Skeletal muscle satellite cell (primary cell): ENCODE results near the gene NPPA. TPM values are rescaled to one million over a fixed set of nuclear protein-coding genes. Genes with fewer than 3 reads are reported as not detected.

Experiments used
- H3K27me3 ChIP-seq: 2 replicates; pipeline ENCODE4 v1.7.0; 2013; ENCODE audit warnings: low read length; ENCODE audit not compliant: control insufficient read depth, insufficient read depth
- H3K36me3 ChIP-seq: 2 replicates; pipeline ENCODE4 v1.7.0; 2013; ENCODE audit warnings: mild to moderate bottlenecking, control low read depth, low read length; ENCODE audit not compliant: insufficient read depth
- H3K4me1 ChIP-seq: 2 replicates; pipeline ENCODE4 v1.7.0; 2013; ENCODE audit warnings: low read length; ENCODE audit not compliant: control insufficient read depth, insufficient read depth
- H3K4me2 ChIP-seq: 2 replicates; pipeline ENCODE4 v1.7.0; 2013; ENCODE audit warnings: mild to moderate bottlenecking, low read length
- H3K4me3 ChIP-seq: 2 replicates; pipeline ENCODE4 v1.7.0; 2013; ENCODE audit warnings: low read length
- H3K9ac ChIP-seq: 2 replicates; pipeline ENCODE4 v1.7.0; 2013; ENCODE audit warnings: mild to moderate bottlenecking, low read depth, low read length, moderate library complexity
- H3K9me3 ChIP-seq: replicated peaks from 2 replicates; pipeline ENCODE4 v1.7.0; 2013; ENCODE audit warnings: mild to moderate bottlenecking, control low read depth, low read length
- small RNA-seq: library from RNA; depleted of rRNA; stranded (forward); fragments of <200 nt; gene quantifications from one replicate; pipeline ENCODE3, GENCODE V24; 2012

Gene NPPA

GRCh38 chr1:11802973-11803885, 44.4 kb downstream of the NPPA start:
- peak overlapping the region; percentile 76 for H3K4me3 ChIP-seq
- H3K4me2 ChIP-seq, result peak overlapping the region; percentile 98
- no peaks in the 10 kb centered on the region for H3K27me3 ChIP-seq
- H3K4me1 ChIP-seq, result peaks cover 51% of the 10 kb centered on the region
- peaks cover 21% of the 10 kb centered on the region for H3K36me3 ChIP-seq
- no peaks in the 10 kb centered on the region for H3K9me3 ChIP-seq
- H3K9ac ChIP-seq, result peak overlapping the region; percentile 66

GRCh38 chr1:11802616-11802972, 45.0 kb downstream of the NPPA start:
- peak overlapping the region; percentile 66 for H3K9ac ChIP-seq
- H3K27me3 ChIP-seq, result no peaks in the 10 kb centered on the region
- peaks cover 21% of the 10 kb centered on the region for H3K36me3 ChIP-seq
- no peaks in the 10 kb centered on the region for H3K9me3 ChIP-seq
- H3K4me3 ChIP-seq, result peak overlapping the region; percentile 76
- H3K4me1 ChIP-seq, result peaks cover 47% of the 10 kb centered on the region
- peak overlapping the region; percentile 98 for H3K4me2 ChIP-seq

DNA sequence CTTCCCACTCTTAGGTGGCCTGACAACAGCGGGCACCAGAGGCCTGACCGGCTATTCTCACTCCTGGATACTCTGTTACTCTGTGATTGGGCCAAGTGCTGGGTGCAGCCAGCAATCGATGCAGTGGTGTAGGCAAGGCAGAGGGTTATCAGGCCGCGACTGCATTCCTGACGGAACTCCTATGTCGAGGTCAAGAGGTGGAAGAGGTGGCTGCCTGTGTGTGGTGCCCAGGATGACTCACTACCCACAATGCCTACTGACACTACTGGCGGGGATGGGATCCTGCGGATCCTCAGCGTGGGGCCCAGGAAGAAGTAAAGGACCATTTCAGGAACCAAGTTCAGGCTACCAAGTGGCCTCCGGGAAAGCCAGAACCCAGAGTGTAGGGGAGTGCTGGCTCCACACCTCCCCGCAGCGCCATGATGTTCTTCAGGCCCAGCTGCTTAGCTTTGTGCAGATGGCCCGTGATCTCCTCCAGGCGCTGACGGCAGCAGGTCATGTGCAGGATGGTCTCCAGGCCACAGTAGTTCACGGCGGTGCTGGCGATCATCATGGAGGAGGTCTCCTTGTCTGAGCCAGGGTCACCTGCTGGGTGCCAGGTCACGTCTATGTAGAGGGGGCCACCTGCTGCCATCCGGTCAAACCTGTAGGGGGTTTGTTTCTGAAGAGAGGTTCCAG, 46.7 kb downstream of the NPPA start:
- H3K9me3 ChIP-seq, result no peaks in the 10 kb centered on the region

DNA sequence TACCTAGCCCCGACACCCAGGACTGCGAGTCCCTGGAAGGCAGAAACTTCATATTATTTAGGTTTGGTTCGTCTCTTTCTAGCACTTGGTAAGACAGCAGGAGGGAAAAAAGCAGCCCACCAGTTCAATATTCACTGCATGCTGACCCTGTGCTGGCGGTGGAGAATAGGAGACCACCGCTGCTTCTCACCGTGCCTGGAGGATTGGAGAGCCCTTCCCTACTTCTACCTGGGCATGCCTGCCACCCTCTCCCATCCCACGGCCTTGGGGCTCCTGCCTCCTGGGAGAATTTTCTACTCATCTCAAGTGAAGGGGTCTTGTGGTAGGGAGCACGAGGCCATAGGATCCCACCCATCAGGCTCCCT, 47.2 kb downstream of the NPPA start:
- peaks cover 41% of the 10 kb centered on the region for H3K4me1 ChIP-seq
- no peak overlapping the region for H3K4me2 ChIP-seq
- H3K9me3 ChIP-seq, result no peaks in the 10 kb centered on the region
- H3K36me3 ChIP-seq, result peaks cover 27% of the 10 kb centered on the region
- H3K9ac ChIP-seq, result no peak overlapping the region
- H3K4me3 ChIP-seq, result no peak overlapping the region
- H3K27me3 ChIP-seq, result no peaks in the 10 kb centered on the region

More for the DNA sequence above, 46.7 kb downstream of the NPPA start:
- Histone ChIP-seq H3K4me2 (no peak overlapping the region), H3K4me1 (peaks cover 42% of the 10 kb centered on the region), H3K27me3 (no peaks in the 10 kb centered on the region), H3K9ac (no peak overlapping the region), H3K36me3 (peaks cover 22% of the 10 kb centered on the region), H3K4me3 (no peak overlapping the region)

- Histone ChIP-seq H3K4me1 (peaks cover 37% of the 10 kb centered on the region), H3K36me3 (peaks cover 30% of the 10 kb centered on the region), H3K27me3 (no peaks in the 10 kb centered on the region), H3K9me3 (no peaks in the 10 kb centered on the region), H3K9ac (no peak overlapping the region), H3K4me2 (no peak overlapping the region), H3K4me3 (no peak overlapping the region)
These were observed 47.7 kb downstream of the NPPA start for GRCh38 chr1:11799896-11800295.

GRCh38 chr1:11799099-11799498, 48.5 kb downstream of the NPPA start:
- no peaks in the 10 kb centered on the region for H3K27me3 ChIP-seq
- H3K4me1 ChIP-seq, result peaks cover 29% of the 10 kb centered on the region
- H3K4me2 ChIP-seq, result no peak overlapping the region
- peaks cover 38% of the 10 kb centered on the region for H3K36me3 ChIP-seq
- no peaks in the 10 kb centered on the region for H3K9me3 ChIP-seq
- no peak overlapping the region for H3K4me3 ChIP-seq
- no peak overlapping the region for H3K9ac ChIP-seq

DNA sequence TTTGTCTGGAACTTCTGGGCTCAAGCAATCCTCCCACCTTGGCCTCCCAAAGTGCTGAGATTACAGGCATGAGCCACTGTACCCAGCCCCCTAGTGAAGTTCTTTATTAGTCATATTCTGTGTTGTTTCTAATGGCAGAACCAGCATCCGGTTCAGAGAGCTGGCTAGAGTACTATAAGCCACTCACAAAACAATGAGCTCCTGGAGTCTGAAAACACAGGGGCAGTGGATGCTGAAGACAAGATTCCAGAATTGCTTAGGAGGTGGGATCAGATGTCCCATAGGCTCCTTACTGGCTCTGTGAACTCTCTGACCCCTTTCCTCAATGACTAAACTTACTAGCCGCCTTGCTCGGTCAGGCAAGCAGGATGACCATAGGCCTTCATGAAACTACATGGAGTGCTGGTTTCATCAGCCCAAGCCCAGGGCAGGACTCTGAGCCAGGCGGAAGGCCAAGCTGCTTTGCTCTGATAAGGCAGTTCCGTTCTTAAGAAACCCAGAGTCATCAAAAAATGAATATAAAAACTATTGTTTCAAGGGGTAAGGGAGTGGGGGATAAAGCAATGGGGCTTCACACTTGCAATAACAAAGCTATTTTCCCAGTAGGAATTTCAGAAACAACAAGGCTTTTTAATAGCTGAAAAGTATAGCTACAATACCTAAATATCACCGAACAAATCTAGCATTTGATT, 49.9 kb downstream of the NPPA start:
- no peak overlapping the region for H3K9ac ChIP-seq
- no peak overlapping the region for H3K4me2 ChIP-seq
- no peak overlapping the region for H3K4me3 ChIP-seq
- no peaks in the 10 kb centered on the region for H3K9me3 ChIP-seq
- peaks cover 39% of the 10 kb centered on the region for H3K36me3 ChIP-seq
- H3K4me1 ChIP-seq, result peaks cover 14% of the 10 kb centered on the region
- H3K27me3 ChIP-seq, result no peaks in the 10 kb centered on the region

DNA sequence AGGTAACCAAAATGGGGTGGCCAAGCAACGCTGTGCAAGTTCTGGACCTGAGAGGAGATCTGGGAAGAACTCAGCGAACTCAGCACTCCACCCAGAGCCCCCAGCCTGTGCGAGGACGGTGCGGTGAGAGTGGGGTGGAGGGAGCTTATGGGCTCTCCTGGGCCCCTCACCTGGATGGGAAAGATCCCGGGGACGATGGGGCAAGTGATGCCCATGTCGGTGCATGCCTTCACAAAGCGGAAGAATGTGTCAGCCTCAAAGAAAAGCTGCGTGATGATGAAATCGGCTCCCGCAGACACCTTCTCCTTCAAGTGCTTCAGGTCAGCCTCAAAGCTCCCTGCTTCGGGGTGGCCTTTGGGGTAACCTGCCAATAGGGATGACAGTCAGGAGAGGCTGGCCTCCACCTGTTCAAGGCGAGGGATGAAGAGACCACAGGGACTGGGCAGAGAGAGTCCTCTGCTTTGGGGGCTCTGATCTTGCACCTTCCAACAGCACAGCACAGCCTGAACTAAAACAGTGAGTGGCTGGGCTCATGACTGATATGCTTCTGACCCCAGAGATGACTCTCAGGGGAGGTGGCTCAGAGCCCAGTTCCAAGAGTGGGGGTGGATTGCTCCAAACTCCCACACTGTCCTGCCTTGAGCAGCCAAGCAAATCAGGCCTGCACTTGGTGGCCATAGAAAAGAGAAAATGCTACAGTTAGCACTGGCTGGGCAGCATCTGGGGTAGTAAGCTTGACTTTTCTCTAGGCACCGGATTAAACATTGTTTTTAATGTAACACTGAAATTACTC, 51.4 kb downstream of the NPPA start:
- Histone ChIP-seq H3K4me2 (peak overlapping the region; percentile 4), H3K9me3 (no peaks in the 10 kb centered on the region), H3K36me3 (peaks cover 37% of the 10 kb centered on the region), H3K27me3 (no peaks in the 10 kb centered on the region), H3K4me1 (peaks cover 9% of the 10 kb centered on the region), H3K9ac (no peak overlapping the region), H3K4me3 (no peak overlapping the region)

Small RNA genes within 50 kb of the gene (small RNA-seq; reads per million reads assigned to genes)
- gene RF02156, result not detected
- gene RF02157, result not detected
- gene RF02158, result not detected
